ENCODE measurements around the gene CBS.

CBS gene

DNA sequence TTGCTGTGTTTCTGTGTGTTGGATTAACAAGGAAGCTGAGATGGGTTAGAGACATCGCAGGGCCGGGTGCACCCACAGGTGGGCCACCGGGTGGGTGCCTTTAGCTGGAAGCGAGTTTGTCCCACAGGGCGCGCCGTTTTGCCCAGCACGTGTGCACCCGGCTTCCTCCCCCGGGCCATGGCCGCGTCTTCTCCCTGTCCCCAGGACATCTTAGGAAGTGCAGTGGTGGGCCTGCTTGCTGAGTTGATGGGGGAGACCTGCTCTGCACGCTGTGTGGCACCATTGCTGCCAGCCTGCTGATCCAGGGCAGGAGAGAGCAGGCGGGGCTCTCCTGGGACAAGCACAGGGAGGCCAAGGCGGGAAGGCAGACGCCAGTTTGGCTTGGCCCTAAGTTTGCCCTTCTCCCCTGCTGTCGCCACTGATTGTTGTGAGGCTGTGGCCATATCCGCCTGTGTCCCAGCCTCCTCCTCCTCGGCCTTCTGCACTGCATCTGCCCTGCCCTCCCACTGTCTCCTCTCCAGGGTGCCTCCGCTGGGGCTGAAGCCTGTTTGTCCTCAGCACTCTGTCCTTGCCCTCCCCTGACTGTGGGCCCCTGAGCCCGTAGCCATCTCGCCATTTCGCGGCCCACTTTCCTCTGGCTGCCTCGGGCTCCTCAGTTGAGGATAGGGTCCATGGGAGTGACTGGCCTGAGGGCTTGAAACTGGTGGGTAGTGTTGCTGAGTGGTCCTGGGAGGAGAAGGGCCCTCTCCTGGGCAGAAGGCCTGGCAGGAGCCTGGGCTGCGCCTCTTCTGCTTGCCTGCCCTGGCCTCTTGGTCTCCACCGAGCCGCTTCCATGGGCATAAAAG is 53.7 kb downstream of the CBS start:
- TF ChIP-seq, protein P1, sequence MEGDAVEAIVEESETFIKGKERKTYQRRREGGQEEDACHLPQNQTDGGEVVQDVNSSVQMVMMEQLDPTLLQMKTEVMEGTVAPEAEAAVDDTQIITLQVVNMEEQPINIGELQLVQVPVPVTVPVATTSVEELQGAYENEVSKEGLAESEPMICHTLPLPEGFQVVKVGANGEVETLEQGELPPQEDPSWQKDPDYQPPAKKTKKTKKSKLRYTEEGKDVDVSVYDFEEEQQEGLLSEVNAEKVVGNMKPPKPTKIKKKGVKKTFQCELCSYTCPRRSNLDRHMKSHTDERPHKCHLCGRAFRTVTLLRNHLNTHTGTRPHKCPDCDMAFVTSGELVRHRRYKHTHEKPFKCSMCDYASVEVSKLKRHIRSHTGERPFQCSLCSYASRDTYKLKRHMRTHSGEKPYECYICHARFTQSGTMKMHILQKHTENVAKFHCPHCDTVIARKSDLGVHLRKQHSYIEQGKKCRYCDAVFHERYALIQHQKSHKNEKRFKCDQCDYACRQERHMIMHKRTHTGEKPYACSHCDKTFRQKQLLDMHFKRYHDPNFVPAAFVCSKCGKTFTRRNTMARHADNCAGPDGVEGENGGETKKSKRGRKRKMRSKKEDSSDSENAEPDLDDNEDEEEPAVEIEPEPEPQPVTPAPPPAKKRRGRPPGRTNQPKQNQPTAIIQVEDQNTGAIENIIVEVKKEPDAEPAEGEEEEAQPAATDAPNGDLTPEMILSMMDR (conservative IDR thresholded peaks at IDR 0.05): no peak
- TF ChIP-seq ZFX (IDR thresholded peaks at IDR 0.05): no peak
- H3K27ac ChIP-seq: no peak overlapping the region

DNA sequence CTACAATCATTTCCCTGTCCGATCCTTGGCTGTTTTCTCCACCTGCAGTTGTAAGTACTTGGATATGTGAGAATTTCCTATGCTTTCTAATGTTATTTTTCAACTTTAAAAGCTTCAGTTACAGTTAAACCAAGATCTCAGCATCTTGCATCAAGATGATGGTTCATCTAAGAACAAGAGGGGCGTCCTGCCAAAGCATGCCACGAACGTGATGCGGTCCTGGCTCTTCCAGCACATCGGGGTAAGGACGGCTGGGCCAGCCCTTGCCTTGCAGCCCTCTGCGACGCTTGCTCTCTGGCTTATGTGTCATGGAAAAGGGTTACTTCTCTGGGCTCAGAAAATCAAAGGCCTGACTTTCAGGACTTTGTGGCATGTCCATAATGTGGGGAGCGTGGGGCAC is 54.4 kb downstream of the CBS start:
- H3K27ac ChIP-seq: no peak overlapping the region
- TF ChIP-seq, protein P1 (conservative IDR thresholded peaks at IDR 0.05): no peak
- TF ChIP-seq ZFX (IDR thresholded peaks at IDR 0.05): no peak

DNA sequence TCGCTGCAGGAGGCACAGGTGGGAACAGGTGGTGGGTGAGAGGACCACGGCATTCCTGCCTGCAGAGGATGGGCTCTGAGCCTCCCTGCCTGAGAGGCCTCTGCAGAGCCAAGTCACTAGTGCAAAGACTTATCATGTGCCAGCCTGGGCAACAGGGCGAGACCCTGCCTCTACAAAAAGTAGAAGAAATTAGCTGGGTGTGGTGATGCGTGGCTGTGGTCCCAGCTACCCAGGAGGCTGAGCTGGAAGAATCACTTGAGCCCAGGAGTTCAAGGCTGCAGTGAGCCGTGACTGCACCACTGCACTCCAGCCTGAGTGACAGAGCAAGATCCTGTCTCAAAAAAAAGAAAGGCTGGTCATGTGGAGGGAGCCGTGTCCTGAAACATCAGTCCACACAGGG is 54.9 kb downstream of the CBS start:
- no peak for TF ChIP-seq ZFX (IDR thresholded peaks at IDR 0.05)
- TF ChIP-seq, protein P1 (conservative IDR thresholded peaks at IDR 0.05): no peak

DNA sequence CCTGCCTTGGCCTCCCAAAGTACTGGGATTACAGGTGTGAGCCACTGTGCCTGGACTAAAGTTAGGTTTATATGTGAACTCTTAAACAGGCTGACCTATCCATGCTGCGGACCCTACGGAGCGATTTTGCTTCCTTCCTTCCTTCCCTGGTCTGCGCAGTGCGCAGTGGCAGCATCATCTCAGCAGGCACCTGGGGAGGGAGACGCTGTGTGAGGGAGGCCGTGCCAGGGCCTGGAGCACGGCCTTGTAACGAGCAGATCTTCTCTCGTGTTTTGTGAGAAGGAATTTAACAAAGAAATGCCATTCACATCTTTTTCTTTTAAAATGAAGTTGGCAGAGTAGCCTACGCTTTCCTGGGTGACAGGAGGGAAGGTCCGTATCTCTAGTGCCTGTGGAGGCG is 55.5 kb downstream of the CBS start:
- TF ChIP-seq, protein P1 (conservative IDR thresholded peaks at IDR 0.05): no peak
- no peak for TF ChIP-seq ZFX (IDR thresholded peaks at IDR 0.05)
- H3K27ac ChIP-seq: no peak overlapping the region

More for the DNA sequence above, 54.9 kb downstream of the CBS start:
- H3K27ac ChIP-seq: no peak overlapping the region

DNA sequence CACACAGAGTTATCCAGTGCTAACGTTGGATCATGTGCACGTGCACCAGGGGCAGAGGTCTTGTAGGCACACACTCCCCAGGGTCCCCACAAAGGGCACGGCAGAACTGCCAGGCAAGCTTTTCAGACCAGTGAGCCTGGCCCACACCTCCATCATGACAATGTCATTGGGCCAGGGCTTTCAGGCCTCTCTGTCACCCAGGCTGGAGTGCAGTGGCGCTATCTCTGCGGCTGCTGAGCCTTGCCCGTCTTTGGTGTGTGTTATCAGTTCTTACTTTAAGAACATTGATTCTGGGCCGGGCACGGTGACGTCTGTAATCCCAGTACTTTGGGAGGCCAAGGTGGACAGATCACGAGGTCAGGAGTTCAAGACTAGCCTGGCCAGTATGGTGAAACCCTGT is 57.1 kb downstream of the CBS start:
- TF ChIP-seq, protein P1 (conservative IDR thresholded peaks at IDR 0.05): no peak

DNA sequence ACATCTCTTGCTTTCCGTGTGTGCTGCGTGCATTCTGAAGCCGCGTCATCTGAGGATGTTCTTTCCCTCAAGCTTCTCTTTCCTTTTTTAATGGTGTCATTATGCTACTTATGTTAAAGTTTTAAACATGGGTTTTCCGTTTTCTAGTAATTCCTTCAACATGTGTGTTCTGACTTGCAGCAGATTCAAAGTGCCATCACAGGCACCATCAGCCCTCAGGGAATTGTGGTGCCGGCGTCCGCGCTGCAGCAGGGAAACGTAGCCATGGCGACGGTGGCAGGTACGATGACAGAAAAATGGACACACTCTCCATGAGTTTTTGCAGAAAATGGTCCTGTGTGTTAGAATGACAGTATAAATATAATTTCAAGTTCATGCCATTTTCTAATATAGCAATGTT is 58.9 kb downstream of the CBS start:
- no peak for TF ChIP-seq ZFX (IDR thresholded peaks at IDR 0.05)
- TF ChIP-seq, protein P1 (conservative IDR thresholded peaks at IDR 0.05): no peak
- H3K27ac ChIP-seq: no peak overlapping the region

More for the DNA sequence above, 57.1 kb downstream of the CBS start:
- H3K27ac ChIP-seq: no peak overlapping the region

DNA sequence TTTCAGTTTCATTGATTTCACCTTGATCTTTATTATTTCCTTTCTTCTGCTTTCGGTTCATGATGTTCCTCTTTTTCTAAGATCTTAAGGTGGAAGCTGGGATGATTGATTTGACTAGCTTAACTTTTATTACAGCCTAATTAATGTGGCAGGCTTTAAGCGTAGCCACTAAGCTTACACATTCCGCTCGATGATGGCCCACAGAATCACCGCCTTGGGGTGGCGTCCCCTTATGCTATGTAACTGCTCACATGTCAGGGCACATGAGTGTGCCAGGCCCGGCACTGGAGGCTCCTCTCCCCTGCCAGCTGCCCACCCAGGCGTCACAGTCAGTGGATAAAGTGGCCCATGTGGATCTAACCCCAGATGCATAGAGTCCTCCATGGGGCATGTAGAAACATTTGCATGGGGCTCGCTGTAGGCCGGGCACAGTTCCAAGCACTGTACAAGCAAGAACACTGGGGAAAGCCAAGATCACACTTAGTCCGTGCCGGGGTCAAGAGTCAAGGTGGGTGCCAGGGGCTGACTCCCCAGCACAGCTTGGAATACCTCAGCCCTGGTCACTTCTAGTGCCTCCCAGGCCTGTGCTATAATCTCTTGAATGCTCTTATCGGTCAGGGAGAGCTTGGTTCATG is 59.6 kb downstream of the CBS start:
- TF ChIP-seq ZFX (IDR thresholded peaks at IDR 0.05): no peak
- TF ChIP-seq, protein P1 (conservative IDR thresholded peaks at IDR 0.05): no peak
- H3K27ac ChIP-seq: no peak overlapping the region

Measured in C4-2B (cell line).